Stimulated activated CD4-positive, alpha-beta T cell treated with anti-CD3 and anti-CD28 coated beads, Interleukin-4, amount 100 ng/mL, for 1 hour (primary cell): ENCODE results near the gene ACSS3.

Experiments
- DNase-seq: peaks from one replicate; pipeline ENCODE4 v3.0.0-alpha.2; 2020

ACSS3 gene

GRCh38 chr12:81300454-81300853, 222.6 kb downstream of the ACSS3 start:
- DNase-seq = no peak

- no peak for DNase-seq
Observed at GRCh38 chr12:81303935-81304334, 226.1 kb downstream of the ACSS3 start.
